Cardiac muscle cell (in vitro differentiated cells and primary cell): ENCODE results near the gene CLEC4F. TPM values are rescaled to one million over a fixed set of nuclear protein-coding genes. Genes with fewer than 3 reads are reported as not detected.

Experiments used
- DNase-seq, 2 donors: peaks; one replicate each; pipeline versions ENCODE4 v3.0.0 to v3.0.0-alpha.2; 2010 to 2017; ENCODE audit warnings: low read depth in 1 of 2, low spot score in 1 of 2
- H3K27ac ChIP-seq: fragments of 200-600 bp; sonication (generic); 2 replicates; pipeline ENCODE4 v1.5.1; 2016
- H3K27me3 ChIP-seq: fragments of 200-600 bp; sonication (generic); 2 replicates; pipeline ENCODE4 v1.6.0; 2016; ENCODE audit warnings: control low read depth
- H3K36me3 ChIP-seq: fragments of 200-600 bp; sonication (generic); 2 replicates; pipeline ENCODE4 v1.5.1; 2016; ENCODE audit warnings: control low read depth
- H3K4me1 ChIP-seq: fragments of 200-600 bp; sonication (generic); 2 replicates; pipeline ENCODE4 v1.8.1; 2017; ENCODE audit warnings: low read depth, mild to moderate bottlenecking, mixed run types
- H3K4me3 ChIP-seq: fragments of 200-600 bp; sonication (generic); 2 replicates; pipeline ENCODE4 v1.5.1; 2016; ENCODE audit warnings: mild to moderate bottlenecking
- H3K9me3 ChIP-seq: fragments of 200-600 bp; sonication (generic); 2 replicates; pipeline ENCODE4 v1.5.1; 2017; ENCODE audit warnings: low read depth, mild to moderate bottlenecking, control low read depth
- CTCF ChIP-seq: IDR thresholded peaks from 2 replicates; pipeline ENCODE4 v1.5.1; 2012; ENCODE audit warnings: low read depth, mild to moderate bottlenecking, low read length
- polyA plus RNA-seq: library from polyadenylated mRNA; unstranded; fragments of >200 nt; fragmentation: Nextera tagmentation; extraction: Ambion mirVana; gene quantifications from 2 replicates; pipeline ENCODE4 v1.2.1, GENCODE V29; 2016
- total RNA-seq: library from RNA; depleted of rRNA; stranded (reverse); fragments of >200 nt; gene quantifications from 2 replicates; pipeline ENCODE4 v1.2.3, GENCODE V29; 2016

CLEC4F gene
- total and polyA plus RNA-seq, 2 experiments from 2014 or later = not detected

GRCh38 chr2:70785137-70785911, 35.1 kb downstream of the CLEC4F start:
- no peak overlapping the region for H3K27ac ChIP-seq
- peak; percentile 48 to 52 for DNase-seq
- H3K4me1 ChIP-seq = peaks cover 4% of the 10 kb centered on the region
- H3K36me3 ChIP-seq = no peaks in the 10 kb centered on the region
- peaks cover 48% of the 10 kb centered on the region for H3K27me3 ChIP-seq
- peak; percentile 63 for TF ChIP-seq CTCF
- H3K9me3 ChIP-seq = no peaks in the 10 kb centered on the region
- H3K4me3 ChIP-seq = no peak overlapping the region

- Histone ChIP-seq H3K4me1 (no peaks in the 10 kb centered on the region), H3K9me3 (no peaks in the 10 kb centered on the region), H3K4me3 (no peak overlapping the region), H3K27ac (no peak overlapping the region), H3K36me3 (no peaks in the 10 kb centered on the region), H3K27me3 (peaks cover 38% of the 10 kb centered on the region)
- no peak for TF ChIP-seq CTCF
- DNase-seq = no peak
Observed at GRCh38 chr2:70784320-70784719, 36.1 kb downstream of the CLEC4F start.

- no peak overlapping the region for H3K4me3 ChIP-seq
- H3K9me3 ChIP-seq = no peaks in the 10 kb centered on the region
- H3K27ac ChIP-seq = no peak overlapping the region
- H3K36me3 ChIP-seq = no peaks in the 10 kb centered on the region
- H3K27me3 ChIP-seq = no peaks in the 10 kb centered on the region
- DNase-seq = peak in 1 of 2 donors; percentile 28
- TF ChIP-seq CTCF = no peak
- no peaks in the 10 kb centered on the region for H3K4me1 ChIP-seq
Observed at GRCh38 chr2:70779911-70780545, 40.4 kb downstream of the CLEC4F start.

GRCh38 chr2:70779491-70779890, 40.9 kb downstream of the CLEC4F start:
- Histone ChIP-seq H3K27ac (no peak overlapping the region), H3K27me3 (no peaks in the 10 kb centered on the region), H3K4me3 (no peak overlapping the region), H3K4me1 (no peaks in the 10 kb centered on the region), H3K9me3 (no peaks in the 10 kb centered on the region), H3K36me3 (no peaks in the 10 kb centered on the region)
- DNase-seq = peak in 1 of 2 donors; percentile 18
- no peak for TF ChIP-seq CTCF

- Histone ChIP-seq H3K4me3 (no peak overlapping the region), H3K36me3 (no peaks in the 10 kb centered on the region), H3K27me3 (no peaks in the 10 kb centered on the region), H3K9me3 (no peaks in the 10 kb centered on the region), H3K4me1 (no peaks in the 10 kb centered on the region), H3K27ac (no peak overlapping the region)
- no peak for TF ChIP-seq CTCF
- no peak for DNase-seq
Observed at GRCh38 chr2:70778676-70779075, 41.7 kb downstream of the CLEC4F start.
